Measurements from ENCODE around the gene RAX2. TPM values are rescaled to one million over a fixed set of nuclear protein-coding genes. Genes with fewer than 3 reads are reported as not detected.

RAX2 gene
- total RNA-seq, 4 donors from 2014 or later = not detected

- Histone ChIP-seq H3K4me3 (no peak overlapping the region), H3K9me3 (no peaks in the 10 kb centered on the region), H3K27ac (replicated peaks in 1 of 4) (no peak overlapping the region), H3K36me3 (no peaks in the 10 kb centered on the region), H3K27me3 (peaks cover 0 to 35% (median 0%) of the 10 kb centered on the region in 4 donors), H3K4me1 (peaks cover 0 to 6% (median under 1%) of the 10 kb centered on the region in 4 donors)
- no peak for DNase-seq (ENCODE audit: extremely low spot score)
- WGBS = 84% methylated on average over 19 of the region's 19 CpGs
- TF ChIP-seq CTCF (IDR thresholded peaks at IDR 0.05) (no peak), POLR2A (IDR thresholded peaks at IDR 0.05; ENCODE audit: low read depth) (no peak), POLR2AphosphoS5 (IDR thresholded peaks at IDR 0.05) (no peak), EP300 (IDR thresholded peaks at IDR 0.05) (no peak)
- intact Hi-C loops (cut with DNase I) = no loop called here
These were observed 35.1 kb upstream of the RAX2 start for GRCh38 chr19:3807131-3807480.

- Histone ChIP-seq H3K27me3 (peaks cover 0 to 38% (median 6%) of the 10 kb centered on the region in 4 donors), H3K27ac (replicated peaks in 1 of 4) (no peak overlapping the region), H3K4me3 (no peak overlapping the region), H3K36me3 (no peaks in the 10 kb centered on the region), H3K4me1 (peaks cover 8 to 14% (median 12%) of the 10 kb centered on the region in 4 donors), H3K9me3 (no peaks in the 10 kb centered on the region)
- 88% methylated on average over 22 of the region's 29 CpGs for WGBS
- intact Hi-C loops (cut with DNase I) = no loop called here
- TF ChIP-seq POLR2A (IDR thresholded peaks at IDR 0.05; ENCODE audit: low read depth) = no peak
- DNase-seq (ENCODE audit: extremely low spot score) = no peak
These were observed 33.8 kb upstream of the RAX2 start for GRCh38 chr19:3805859-3806258.

- Histone ChIP-seq H3K4me1 (peaks cover 8 to 15% (median 13%) of the 10 kb centered on the region in 4 donors), H3K4me3 (no peak overlapping the region), H3K36me3 (no peaks in the 10 kb centered on the region), H3K27me3 (peaks cover 0 to 45% (median 12%) of the 10 kb centered on the region in 4 donors), H3K27ac (replicated peaks in 1 of 4) (no peak overlapping the region), H3K9me3 (no peaks in the 10 kb centered on the region)
- DNase-seq (ENCODE audit: extremely low spot score) = no peak
- TF ChIP-seq EP300 (IDR thresholded peaks at IDR 0.05) = no peak
- TF ChIP-seq POLR2AphosphoS5 (IDR thresholded peaks at IDR 0.05) = no peak
- no peak for TF ChIP-seq POLR2A (IDR thresholded peaks at IDR 0.05; ENCODE audit: low read depth)
- TF ChIP-seq CTCF (IDR thresholded peaks at IDR 0.05) = no peak
- intact Hi-C loops (cut with DNase I) = no loop called here
- 85% methylated on average over 11 of the region's 13 CpGs for WGBS
These were observed 32.4 kb upstream of the RAX2 start for GRCh38 chr19:3804429-3804828.

GRCh38 chr19:3803986-3804385 is 32.0 kb upstream of the RAX2 start:
- Histone ChIP-seq H3K27ac (replicated peaks in 1 of 4) (no peak overlapping the region), H3K4me1 (peaks cover 8 to 15% (median 13%) of the 10 kb centered on the region in 4 donors), H3K27me3 (peaks cover 0 to 49% (median 15%) of the 10 kb centered on the region in 4 donors), H3K9me3 (no peaks in the 10 kb centered on the region), H3K4me3 (no peak overlapping the region), H3K36me3 (no peaks in the 10 kb centered on the region)
- DNase-seq (ENCODE audit: extremely low spot score) = no peak
- TF ChIP-seq EP300 (IDR thresholded peaks at IDR 0.05) (no peak), CTCF (IDR thresholded peaks at IDR 0.05) (no peak), POLR2A (IDR thresholded peaks at IDR 0.05; ENCODE audit: low read depth) (no peak), POLR2AphosphoS5 (IDR thresholded peaks at IDR 0.05) (no peak)
- intact Hi-C loops (cut with DNase I) = no loop called here
- 54% methylated on average over 2 of the region's 10 CpGs for WGBS

- intact Hi-C loops (cut with DNase I) = no loop called here
- TF ChIP-seq POLR2A (IDR thresholded peaks at IDR 0.05; ENCODE audit: low read depth) = no peak
- TF ChIP-seq EP300 (IDR thresholded peaks at IDR 0.05) = no peak
- Histone ChIP-seq H3K27ac (replicated peaks in 1 of 4) (no peak overlapping the region), H3K27me3 (peaks cover 0 to 56% (median 16%) of the 10 kb centered on the region in 4 donors), H3K4me3 (no peak overlapping the region), H3K9me3 (no peaks in the 10 kb centered on the region), H3K4me1 (peaks cover 8 to 15% (median 13%) of the 10 kb centered on the region in 4 donors), H3K36me3 (no peaks in the 10 kb centered on the region)
- WGBS = 85% methylated on average over 17 of the region's 24 CpGs
- no peak for DNase-seq (ENCODE audit: extremely low spot score)
These were observed 31.3 kb upstream of the RAX2 start for GRCh38 chr19:3803114-3803888.
